HG03280 (cell line): ENCODE data around the gene ART1.

Experiments
- ATAC-seq: cut with Tn5 transposase; IDR thresholded peaks from one replicate; pipeline ENCODE4 v1.9.1; 2021; ENCODE audit warnings: mild to moderate bottlenecking, moderate library complexity; ENCODE audit not compliant: unreplicated experiment

Gene ART1

GRCh38 chr11:3664032-3664630 lies 19.2 kb downstream of the ART1 start:
- no peak for ATAC-seq

GRCh38 chr11:3665336-3666022 lies 20.6 kb downstream of the ART1 start:
- ATAC-seq = no peak

- no peak for ATAC-seq
Observed at GRCh38 chr11:3666023-3666530, 21.1 kb downstream of the ART1 start.

GRCh38 chr11:3667149-3668035 lies 22.5 kb downstream of the ART1 start:
- no peak for ATAC-seq

- no peak for ATAC-seq
Observed at GRCh38 chr11:3669128-3669527, 24.2 kb downstream of the ART1 start.

GRCh38 chr11:3669742-3670183 lies 24.8 kb downstream of the ART1 start:
- no peak for ATAC-seq

GRCh38 chr11:3671334-3672254 lies 26.7 kb downstream of the ART1 start, which contains the start of gene CHRNA10:
Gene CHRNA10 (minus strand): TSS chr11:3671384. CDS start chr11:3671312, 72 bp downstream.
- ATAC-seq = no peak

GRCh38 chr11:3674189-3674588 lies 29.3 kb downstream of the ART1 start:
- ATAC-seq = no peak

- no peak for ATAC-seq
Observed at GRCh38 chr11:3675971-3676370, 31.0 kb downstream of the ART1 start.

GRCh38 chr11:3679077-3679476 lies 34.1 kb downstream of the ART1 start:
- ATAC-seq = no peak

- no peak for ATAC-seq
Observed at GRCh38 chr11:3683039-3683438, 38.1 kb downstream of the ART1 start.

GRCh38 chr11:3684129-3684818 lies 39.3 kb downstream of the ART1 start:
- ATAC-seq = no peak

GRCh38 chr11:3684819-3685172 lies 39.9 kb downstream of the ART1 start:
- no peak for ATAC-seq

GRCh38 chr11:3685923-3686322 lies 41.0 kb downstream of the ART1 start:
- no peak for ATAC-seq

GRCh38 chr11:3686751-3687150 lies 41.8 kb downstream of the ART1 start:
- ATAC-seq = no peak

GRCh38 chr11:3700410-3700809 lies 55.5 kb downstream of the ART1 start:
- ATAC-seq = no peak

- ATAC-seq = no peak
Observed at GRCh38 chr11:3700910-3701309, 56.0 kb downstream of the ART1 start.

- no peak for ATAC-seq
Observed at GRCh38 chr11:3703383-3703782, 58.5 kb downstream of the ART1 start.

GRCh38 chr11:3707176-3707575 lies 62.2 kb downstream of the ART1 start:
- ATAC-seq = no peak

GRCh38 chr11:3709977-3710376 lies 65.0 kb downstream of the ART1 start:
- no peak for ATAC-seq
